Gastrocnemius medialis (tissue), 4 donors: ENCODE data around the gene PLA2G4F.

Source experiments
- POLR2A ChIP-seq, 2 donors: fragments of 450-650 bp; IDR thresholded peaks; one replicate each; pipeline ENCODE4 v1.6.1; 2017; ENCODE audit warnings: antibody characterized with exemption in 2 of 2, mild to moderate bottlenecking in 2 of 2, moderate library complexity in 2 of 2
- TF ChIP-seq, protein P1 (sequence below), 5 experiments: fragments of 450-650 bp in 3 of 5; fragments of 200-600 bp in 2 of 5; sonication (generic) in 2 of 5; IDR thresholded peaks in 4 of 5; conservative IDR thresholded peaks in 1 of 5; 1 replicate in 4 of 5; 2 replicates in 1 of 5; pipeline ENCODE4 v1.5.1; 2016 to 2019; ENCODE audit warnings: antibody characterized with exemption in 5 of 5, mild to moderate bottlenecking in 3 of 5, moderate library complexity in 3 of 5

DNA sequence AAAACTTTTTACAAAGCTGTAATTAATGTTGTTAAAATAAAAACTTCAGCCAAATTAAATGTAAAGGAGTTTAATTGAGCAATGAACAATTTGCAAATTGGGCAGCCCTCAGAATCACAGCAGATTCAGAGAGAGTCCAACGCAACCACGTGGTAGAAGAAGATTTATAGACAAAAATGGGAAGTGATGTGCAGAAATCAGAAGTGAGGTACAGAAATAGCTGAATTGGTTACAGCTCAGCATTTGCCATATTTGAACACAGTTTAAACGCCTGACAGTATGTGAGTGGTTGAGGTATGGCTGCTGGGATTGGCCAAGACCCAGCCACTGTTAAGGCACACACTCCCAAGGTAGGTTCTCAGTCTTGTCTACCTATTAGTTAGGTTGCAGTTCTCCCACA lies 47.6 kb downstream of the PLA2G4F start:
- no peak for TF ChIP-seq POLR2A (IDR thresholded peaks at IDR 0.05)
- TF ChIP-seq, protein P1, sequence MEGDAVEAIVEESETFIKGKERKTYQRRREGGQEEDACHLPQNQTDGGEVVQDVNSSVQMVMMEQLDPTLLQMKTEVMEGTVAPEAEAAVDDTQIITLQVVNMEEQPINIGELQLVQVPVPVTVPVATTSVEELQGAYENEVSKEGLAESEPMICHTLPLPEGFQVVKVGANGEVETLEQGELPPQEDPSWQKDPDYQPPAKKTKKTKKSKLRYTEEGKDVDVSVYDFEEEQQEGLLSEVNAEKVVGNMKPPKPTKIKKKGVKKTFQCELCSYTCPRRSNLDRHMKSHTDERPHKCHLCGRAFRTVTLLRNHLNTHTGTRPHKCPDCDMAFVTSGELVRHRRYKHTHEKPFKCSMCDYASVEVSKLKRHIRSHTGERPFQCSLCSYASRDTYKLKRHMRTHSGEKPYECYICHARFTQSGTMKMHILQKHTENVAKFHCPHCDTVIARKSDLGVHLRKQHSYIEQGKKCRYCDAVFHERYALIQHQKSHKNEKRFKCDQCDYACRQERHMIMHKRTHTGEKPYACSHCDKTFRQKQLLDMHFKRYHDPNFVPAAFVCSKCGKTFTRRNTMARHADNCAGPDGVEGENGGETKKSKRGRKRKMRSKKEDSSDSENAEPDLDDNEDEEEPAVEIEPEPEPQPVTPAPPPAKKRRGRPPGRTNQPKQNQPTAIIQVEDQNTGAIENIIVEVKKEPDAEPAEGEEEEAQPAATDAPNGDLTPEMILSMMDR (IDR thresholded peaks at IDR 0.05 in 4 of 5, conservative IDR thresholded peaks at IDR 0.05 in 1 of 5) = no peak
